ENCODE measurements around the gene UBAP1.
"Not testable (repeated sequence)": the region's sequence is repeated elsewhere in the genome, so short reads cannot be mapped to it uniquely, and the experiment has no call there.

UBAP1 gene

GRCh38 chr9:34179213-34180136 is 632 bp downstream of the UBAP1 start:
- no peak for DNase-seq

GRCh38 chr9:34185778-34186551 is 7.1 kb downstream of the UBAP1 start:
- no peak for DNase-seq

DNA sequence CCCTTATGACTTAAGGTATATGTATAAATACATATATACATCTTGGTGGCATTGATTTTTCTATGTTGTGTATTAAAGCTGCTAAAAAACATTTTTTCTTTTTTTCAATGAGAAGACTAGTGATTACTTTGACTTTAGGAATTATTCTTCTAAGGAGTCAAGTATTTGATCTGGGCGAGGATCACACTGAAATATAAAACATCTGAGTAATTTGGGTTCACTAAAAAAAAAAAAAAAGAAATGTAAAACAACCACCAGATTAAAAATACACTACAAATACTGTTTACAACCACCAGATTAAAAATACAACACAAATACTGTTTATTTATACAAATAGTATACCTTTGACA is 9.0 kb downstream of the UBAP1 start:
- no peak for DNase-seq

DNA sequence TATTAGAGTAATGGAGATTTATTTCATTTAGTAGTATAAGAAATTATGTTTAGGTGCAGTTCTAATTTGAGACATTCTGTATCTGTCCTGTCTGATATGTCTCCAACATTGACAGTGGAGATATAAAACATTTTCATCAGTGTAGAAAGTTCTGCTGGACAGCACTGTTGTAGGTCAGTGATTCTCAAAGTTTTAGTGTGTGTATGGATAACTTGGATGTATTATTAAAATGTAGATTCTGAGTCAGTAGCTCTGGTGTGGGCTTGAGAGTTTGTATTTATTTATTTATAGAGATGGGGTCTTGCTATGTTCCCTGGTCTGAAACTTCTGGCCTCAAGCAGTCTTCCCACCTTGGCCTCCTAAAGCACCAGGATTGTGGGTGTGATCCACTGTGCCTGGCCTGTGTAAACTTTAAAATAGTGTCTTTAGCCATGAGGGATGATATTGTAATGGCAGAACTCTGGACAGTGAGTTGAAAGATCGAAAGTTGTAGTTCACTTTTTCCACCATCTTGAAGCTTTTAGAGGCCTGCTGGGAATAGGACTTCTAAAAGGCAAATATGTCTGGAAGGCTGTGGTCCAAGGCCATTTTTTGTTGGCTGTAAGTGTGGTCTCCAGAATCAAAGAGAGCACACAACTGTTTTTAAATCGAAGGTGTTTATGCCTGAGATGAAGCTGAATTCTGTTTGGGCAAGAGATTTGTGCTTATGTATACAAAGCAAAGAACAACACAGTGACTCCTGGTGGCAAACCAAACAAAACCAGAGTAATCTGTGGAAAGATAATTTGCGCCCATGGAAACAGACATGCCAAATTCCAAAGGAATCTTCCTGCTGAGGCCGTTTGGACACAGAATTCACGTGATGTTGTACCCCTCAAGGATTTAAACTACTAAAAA is 12.4 kb downstream of the UBAP1 start:
- DNase-seq: no peak

DNA sequence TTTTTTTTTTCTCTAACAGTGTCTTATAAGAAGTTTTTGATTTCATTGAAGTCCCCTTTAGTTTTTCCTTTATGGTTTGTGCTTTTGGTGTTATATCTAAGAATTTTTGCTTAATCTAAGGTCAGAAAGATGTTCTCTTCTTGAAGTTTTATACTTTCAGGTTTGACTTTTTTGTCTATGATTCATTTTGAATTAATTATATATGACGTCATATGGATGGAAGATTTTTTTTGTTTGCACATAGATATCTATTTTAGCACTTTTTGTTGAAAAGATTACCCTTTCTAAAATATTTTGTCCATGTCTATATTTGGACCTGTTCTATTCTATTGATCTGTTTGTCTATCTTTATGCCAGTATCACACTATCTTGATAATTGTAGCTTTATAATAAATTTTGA is 16.3 kb downstream of the UBAP1 start:
- DNase-seq: no peak

DNA sequence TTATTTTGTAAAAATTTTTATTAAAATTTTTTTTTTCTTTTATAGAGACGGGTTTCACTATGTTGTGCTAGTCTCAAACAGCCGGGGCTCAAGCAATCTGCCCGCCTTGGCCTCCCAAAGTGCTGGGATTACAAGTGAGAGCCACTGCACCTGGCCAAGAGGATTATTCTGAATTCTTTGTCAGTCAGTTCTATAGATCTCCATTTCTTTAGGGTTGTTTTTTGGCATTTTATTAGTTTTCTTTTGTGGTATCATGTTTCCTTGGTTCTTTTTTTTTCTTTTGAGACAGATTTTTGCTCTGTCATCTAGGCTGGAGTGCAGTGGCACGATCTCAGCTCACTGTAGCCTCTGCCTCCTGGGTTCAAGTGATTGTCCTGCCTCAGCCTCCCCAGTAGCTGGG is 18.4 kb downstream of the UBAP1 start:
- DNase-seq: not testable (repeated sequence)

DNA sequence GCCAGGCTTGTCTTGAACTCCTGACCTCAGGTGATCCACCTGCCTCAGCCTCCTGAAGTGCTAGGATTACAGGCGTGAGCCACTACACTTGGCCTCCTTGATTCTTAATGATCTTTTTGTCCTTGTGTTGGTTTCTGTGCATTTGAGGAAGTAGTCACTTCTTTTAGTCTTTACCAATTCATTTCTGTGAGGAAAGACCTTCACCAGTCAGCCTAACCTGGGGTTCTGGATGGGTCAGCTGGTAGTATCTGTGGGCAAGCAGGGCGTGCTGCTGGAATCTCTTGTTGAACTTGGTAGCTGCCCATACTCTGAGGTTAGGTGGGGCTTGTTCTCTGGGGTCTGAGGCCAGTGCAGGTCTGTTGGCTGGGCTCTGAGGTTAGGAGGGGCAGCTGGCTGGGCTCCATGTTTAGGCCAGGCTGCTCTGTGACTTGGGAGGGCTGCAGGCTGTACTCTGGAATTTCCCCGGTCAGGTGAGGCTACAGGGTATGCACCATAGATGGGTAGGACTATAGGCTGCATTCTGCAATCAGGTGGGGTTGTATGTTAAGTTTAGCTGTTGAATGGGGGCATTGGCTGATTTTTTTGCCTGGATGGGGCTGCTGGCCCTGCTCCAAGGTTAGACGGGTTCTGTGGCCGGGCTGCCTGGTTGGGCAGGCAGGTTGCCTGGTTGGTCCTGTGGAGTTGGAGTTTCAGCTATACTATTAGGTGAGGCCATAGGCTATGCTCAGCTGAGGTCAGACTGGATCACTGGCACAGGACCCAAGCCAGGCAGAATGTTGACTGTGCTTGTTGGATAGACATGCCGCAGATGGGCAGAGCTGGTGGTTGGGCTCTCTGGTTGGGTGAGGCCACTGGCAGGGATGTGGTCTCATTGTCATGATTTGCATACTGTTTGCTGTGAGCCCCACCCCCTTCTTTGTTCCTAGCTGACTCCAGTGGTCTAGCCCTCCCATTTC is 19.2 kb downstream of the UBAP1 start:
- no peak for DNase-seq

GRCh38 chr9:34200092-34200491 is 21.2 kb downstream of the UBAP1 start:
- DNase-seq: no peak

DNA sequence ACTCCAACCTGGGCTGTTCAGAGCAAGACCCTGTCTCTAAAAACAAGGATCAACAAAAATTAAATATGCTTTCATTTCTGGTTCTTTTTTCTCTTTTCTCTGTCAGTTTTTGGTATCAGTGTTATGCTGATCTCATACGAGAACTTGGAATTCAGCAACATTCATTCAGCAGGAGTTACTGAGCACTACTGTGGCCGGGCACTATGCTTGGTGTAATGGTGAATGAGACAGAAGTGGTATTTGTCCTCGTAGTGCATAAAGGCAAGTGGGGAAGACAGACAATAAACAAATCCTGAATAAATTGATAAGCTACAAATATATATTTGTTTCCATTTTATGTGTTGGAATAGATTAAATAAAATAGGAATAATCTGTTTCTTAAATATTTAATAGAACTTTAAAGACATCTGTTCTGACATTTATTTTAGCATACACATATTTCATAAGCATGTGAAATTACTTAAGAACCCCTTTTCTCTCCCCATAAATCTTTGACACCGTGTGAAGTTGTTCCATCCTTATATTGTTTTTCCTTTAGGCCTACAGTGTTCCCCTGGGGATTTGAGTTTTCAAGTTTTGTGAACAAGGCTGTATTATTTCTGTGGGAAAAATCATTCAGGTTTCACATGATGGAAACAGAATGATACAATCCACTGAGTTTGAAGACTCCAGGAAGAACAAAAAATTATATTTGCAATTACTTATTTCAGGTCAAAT is 24.6 kb downstream of the UBAP1 start:
- DNase-seq: no peak

- DNase-seq: no peak
Observed at GRCh38 chr9:34203992-34204635, 25.3 kb downstream of the UBAP1 start.

- DNase-seq: no peak
Observed at GRCh38 chr9:34205102-34205501, 26.3 kb downstream of the UBAP1 start.

DNA sequence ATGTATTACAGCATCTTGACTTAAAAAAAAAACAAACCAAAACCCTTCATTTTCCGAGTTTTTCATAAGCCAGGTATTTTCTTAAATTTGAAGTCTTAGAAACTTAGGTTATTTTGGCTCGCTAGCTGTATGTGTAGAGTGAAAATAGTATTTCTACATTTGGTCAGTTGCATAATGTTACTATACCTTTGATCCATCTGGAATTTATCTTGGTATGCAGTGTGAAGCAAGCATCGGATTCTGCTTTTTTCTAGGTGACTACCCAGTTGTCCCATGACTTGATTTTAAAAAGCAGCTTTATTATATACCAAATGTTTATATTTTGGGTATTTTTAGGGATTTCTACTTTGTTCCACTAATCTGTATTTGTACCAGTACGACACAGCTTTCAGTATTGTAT is 27.7 kb downstream of the UBAP1 start:
- DNase-seq: no peak

DNA sequence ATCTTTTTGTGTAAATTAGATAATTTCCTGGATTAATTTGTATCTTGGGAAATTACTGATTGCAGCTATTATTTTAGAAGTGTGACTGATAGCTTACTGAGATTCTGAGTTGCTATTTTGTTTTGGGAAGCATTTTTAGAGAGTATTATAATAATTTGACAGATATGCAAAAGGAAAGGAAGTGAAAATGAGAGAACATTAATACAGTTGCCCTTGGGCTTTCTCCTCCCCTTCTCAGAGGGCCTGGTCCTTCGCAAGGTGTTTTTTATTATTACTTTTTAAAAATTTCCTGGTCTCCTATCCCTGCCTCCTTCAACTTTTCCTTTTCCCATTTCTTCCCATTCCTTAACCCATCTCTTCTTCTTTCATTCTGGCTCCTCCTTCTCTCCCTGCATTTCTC is 32.6 kb downstream of the UBAP1 start:
- no peak for DNase-seq

DNA sequence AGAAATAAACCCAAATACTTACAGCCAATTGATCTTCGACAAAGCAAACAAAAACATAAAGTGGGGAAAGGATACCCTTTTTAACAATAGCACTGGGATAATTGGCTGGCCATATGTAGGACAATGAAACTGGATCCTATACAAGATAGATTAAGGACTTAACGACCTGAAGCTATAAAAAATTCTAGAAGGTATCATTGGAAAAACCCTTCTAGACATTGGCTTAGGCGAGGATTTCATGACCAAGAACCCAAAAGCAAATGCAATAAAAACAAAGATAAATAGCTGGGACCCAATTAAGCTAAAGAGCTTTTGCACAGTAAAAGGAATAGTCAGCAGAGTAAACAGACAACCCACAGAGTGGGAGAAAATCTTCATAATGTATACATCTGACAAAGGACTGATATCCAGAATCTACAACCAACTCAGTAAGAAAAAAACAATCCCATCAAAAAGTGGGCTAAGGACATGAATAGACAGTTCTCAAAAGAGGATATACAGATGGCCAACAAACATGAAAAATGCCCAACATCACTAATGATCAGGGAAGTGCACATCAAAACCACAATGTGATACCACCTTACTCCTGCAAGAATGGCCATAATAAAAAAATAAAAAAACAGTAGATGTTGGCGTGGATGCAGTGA is 35.6 kb downstream of the UBAP1 start:
- DNase-seq: not testable (repeated sequence)

GRCh38 chr9:34216325-34216724 is 37.5 kb downstream of the UBAP1 start:
- no peak for DNase-seq

- not testable (repeated sequence) for DNase-seq
Observed at GRCh38 chr9:34217015-34217414, 38.2 kb downstream of the UBAP1 start.

DNA sequence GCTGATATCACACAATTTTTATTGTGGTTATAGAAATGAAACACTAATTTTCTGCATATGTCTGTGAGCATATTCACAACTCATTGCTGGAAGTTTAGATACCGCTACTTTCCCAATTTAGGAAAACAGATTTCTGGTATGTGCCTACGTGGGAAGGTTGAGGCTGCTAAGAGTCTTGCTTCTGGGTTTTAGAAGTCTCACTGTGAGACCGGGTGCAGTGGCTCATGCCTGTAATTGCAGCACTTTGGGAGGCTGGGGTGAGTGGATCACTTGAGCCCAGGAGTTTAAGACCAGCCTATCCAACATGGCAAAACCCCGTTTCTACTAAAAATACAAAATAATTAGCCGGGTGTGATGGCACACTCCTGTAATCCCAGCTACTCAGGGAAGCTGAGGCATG is 39.6 kb downstream of the UBAP1 start:
- DNase-seq: no peak

DNA sequence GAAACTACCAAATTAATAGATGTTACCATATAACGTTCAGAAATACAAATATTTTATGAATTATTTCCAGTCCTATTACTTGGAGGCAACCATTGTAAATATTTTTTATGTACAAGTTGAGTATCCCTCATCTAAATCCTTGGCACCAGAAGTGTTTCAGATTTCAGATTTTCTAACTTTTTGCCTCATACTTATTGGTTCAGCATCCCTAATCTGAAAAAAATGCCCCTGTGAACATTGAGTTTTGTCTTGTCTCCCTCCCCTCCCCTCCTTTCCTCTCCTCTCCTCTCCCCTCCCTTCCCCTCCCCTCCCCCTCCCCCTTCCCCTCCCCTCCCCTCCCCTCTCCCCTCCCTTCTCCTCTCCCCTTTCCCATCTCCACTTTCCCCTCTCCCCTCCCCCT is 40.6 kb downstream of the UBAP1 start:
- DNase-seq: no peak

- no peak for DNase-seq
Observed at GRCh38 chr9:34220218-34220617, 41.4 kb downstream of the UBAP1 start.

DNA sequence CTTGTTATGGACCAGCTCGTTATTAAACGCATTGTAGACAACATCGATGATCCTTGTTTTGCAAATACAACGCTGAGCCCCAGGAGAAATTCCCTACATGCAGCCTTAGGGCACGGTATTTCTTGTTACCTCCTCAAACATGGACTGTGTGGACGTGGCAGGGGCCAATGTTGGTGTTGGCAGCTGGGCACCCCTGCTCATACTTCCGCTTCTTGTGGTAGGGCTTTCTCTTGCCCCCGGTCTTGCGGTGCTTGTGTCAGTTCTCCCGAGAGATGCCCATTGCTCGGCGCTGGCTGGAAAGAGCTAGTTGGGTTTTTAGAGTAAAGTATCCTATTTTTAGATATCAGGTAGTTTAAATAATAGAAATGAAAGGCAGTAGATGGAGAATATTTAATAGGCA is 45.5 kb downstream of the UBAP1 start:
- no peak for DNase-seq

All from activated CD4-positive, alpha-beta T cell treated with anti-CD3 and anti-CD28 coated beads, Interleukin-2, amount 50 U/mL, for 1 hour (primary cell).